C4-2B (cell line): ENCODE measurements around the gene PTPA.

Experiments used
- CTCF ChIP-seq: fragments of 450-650 bp; conservative IDR thresholded peaks from 2 replicates; pipeline ENCODE4 v1.5.1; 2017; ENCODE audit warnings: mild to moderate bottlenecking
- ZFX ChIP-seq: fragments of 450-650 bp; IDR thresholded peaks from 2 replicates; pipeline ENCODE4 v1.6.1; 2017

GRCh38 chr9:129089246-129089645 lies 22.0 kb upstream of the PTPA start:
- TF ChIP-seq CTCF (no peak), ZFX (no peak)
